MM.1S (cell line): Measurements from ENCODE around the gene RPL10.

Experiments used
- DNase-seq: peaks from one replicate; pipeline ENCODE4 v3.0.0-alpha.2; 2015
- H2AFZ ChIP-seq: fragments of 300-600 bp; sonication (generic); 2 replicates; pipeline ENCODE4 v1.6.0; 2016; ENCODE audit warnings: antibody characterized with exemption, low read length
- H3F3A ChIP-seq: fragments of 300-600 bp; sonication (generic); 2 replicates; pipeline ENCODE4 v1.6.1; 2016; ENCODE audit warnings: mild to moderate bottlenecking, antibody characterized with exemption, low read length, moderate library complexity, mixed read lengths; ENCODE audit not compliant: insufficient read depth
- H3K27ac ChIP-seq: fragments of 300-600 bp; sonication (generic); 2 replicates; pipeline ENCODE4 v1.5.1; 2016; ENCODE audit warnings: mild to moderate bottlenecking, low read length
- H3K27me3 ChIP-seq: fragments of 300-600 bp; sonication (generic); replicated peaks from 2 replicates; pipeline ENCODE4 v1.6.0; 2016; ENCODE audit warnings: low read length; ENCODE audit not compliant: insufficient read depth
- H3K36me3 ChIP-seq: fragments of 300-600 bp; sonication (generic); replicated peaks from 2 replicates; pipeline ENCODE4 v1.6.1; 2016; ENCODE audit warnings: mild to moderate bottlenecking, low read length, mixed read lengths; ENCODE audit not compliant: insufficient read depth
- H3K4me1 ChIP-seq: fragments of 300-600 bp; sonication (generic); 2 replicates; pipeline ENCODE4 v1.6.1; 2016; ENCODE audit warnings: low read length, mixed read lengths
- H3K4me2 ChIP-seq: fragments of 300-600 bp; sonication (generic); 2 replicates; pipeline ENCODE4 v1.6.0; 2016; ENCODE audit warnings: low read depth, low read length
- H3K4me3 ChIP-seq: fragments of 300-600 bp; sonication (generic); 2 replicates; pipeline ENCODE4 v1.5.1; 2016; ENCODE audit warnings: low read length, mixed read lengths
- H3K79me2 ChIP-seq: fragments of 300-600 bp; sonication (generic); 2 replicates; pipeline ENCODE4 v1.6.1; 2016; ENCODE audit warnings: mixed run types, low read length, mixed read lengths
- H3K9ac ChIP-seq: fragments of 300-600 bp; sonication (generic); 2 replicates; pipeline ENCODE4 v1.6.1; 2016; ENCODE audit warnings: low read length, mixed read lengths
- H3K9me2 ChIP-seq: fragments of 300-600 bp; sonication (generic); replicated peaks from 2 replicates; pipeline ENCODE4 v1.6.1; 2016; ENCODE audit warnings: mild to moderate bottlenecking, low read length, mixed read lengths; ENCODE audit not compliant: insufficient read depth
- H3K9me3 ChIP-seq: fragments of 300-600 bp; sonication (generic); replicated peaks from 2 replicates; pipeline ENCODE4 v1.6.1; 2016; ENCODE audit warnings: mild to moderate bottlenecking, low read length, mixed read lengths; ENCODE audit not compliant: insufficient read depth
- H4K20me1 ChIP-seq: fragments of 300-600 bp; sonication (generic); 2 replicates; pipeline ENCODE4 v1.6.1; 2016; ENCODE audit warnings: mild to moderate bottlenecking, low read length, moderate library complexity, mixed read lengths; ENCODE audit not compliant: insufficient read depth
- EZH2 ChIP-seq: fragments of 300-600 bp; sonication (generic); optimal IDR thresholded peaks from 2 replicates; pipeline ENCODE3; 2017; ENCODE audit warnings: low read depth, mild to moderate bottlenecking, antibody characterized with exemption, low read length, mixed read lengths
- EZH2phosphoT487 ChIP-seq: fragments of 300-600 bp; sonication (generic); IDR thresholded peaks from 2 replicates; pipeline ENCODE4 v1.6.1; 2018; ENCODE audit warnings: antibody characterized with exemption, low read length
- TF ChIP-seq, protein P1 (sequence below): fragments of 300-600 bp; sonication (generic); IDR thresholded peaks from 2 replicates; pipeline ENCODE4 v1.5.1; 2016; ENCODE audit warnings: antibody characterized with exemption, low read length, mixed read lengths

RPL10 gene

DNA sequence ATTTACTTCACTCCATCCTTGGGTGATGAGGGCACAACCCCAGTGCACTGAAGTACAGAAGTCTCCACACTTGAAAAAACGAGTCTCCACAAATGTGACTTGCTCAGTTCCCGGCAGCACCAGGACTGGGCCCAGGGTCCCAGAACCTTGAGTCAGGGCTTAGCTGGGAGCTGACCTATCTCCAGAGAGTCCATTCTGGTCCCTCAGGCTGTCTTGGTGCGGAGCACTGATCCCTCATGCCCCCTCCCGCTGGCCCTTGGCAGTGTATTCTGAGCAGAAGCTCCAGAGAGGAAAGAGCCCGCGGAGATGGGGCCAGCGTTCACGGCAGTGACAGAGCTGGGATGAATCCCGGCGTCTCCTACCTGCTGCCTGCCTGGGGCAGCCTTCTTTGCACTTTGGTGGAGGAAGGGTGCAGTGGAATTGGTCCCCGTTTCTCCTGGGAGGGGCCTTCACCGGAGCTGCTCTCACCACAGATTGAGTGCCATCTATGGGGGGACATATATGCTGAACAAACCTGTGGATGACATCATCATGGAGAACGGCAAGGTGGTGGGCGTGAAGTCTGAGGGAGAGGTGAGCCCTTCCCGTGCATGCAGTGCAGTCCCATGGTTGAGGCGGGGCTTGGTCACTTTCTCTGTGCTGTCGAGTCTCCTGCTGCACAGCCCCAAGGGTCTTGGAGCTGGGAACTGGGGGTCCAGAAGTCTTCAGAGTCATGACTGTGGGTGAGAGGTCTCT, 42.6 kb downstream of the RPL10 start:
- Histone ChIP-seq H3K9me2 (no peaks in the 10 kb centered on the region), H3K27me3 (no peaks in the 10 kb centered on the region), H3K4me3 (no peak overlapping the region), H3K9me3 (no peaks in the 10 kb centered on the region), H3K27ac (no peak overlapping the region), H2AFZ (no peak overlapping the region), H3K4me1 (0 out of 2 replicates have a peak, but pooled peaks cover 7% of the 10 kb centered on the region), H3K79me2 (peaks cover 47% of the 10 kb centered on the region), H3K9ac (no peak overlapping the region), H3F3A (peaks cover 8% of the 10 kb centered on the region), H3K36me3 (no peaks in the 10 kb centered on the region), H4K20me1 (no peaks in the 10 kb centered on the region), H3K4me2 (no peak overlapping the region)
- TF ChIP-seq, protein P1, sequence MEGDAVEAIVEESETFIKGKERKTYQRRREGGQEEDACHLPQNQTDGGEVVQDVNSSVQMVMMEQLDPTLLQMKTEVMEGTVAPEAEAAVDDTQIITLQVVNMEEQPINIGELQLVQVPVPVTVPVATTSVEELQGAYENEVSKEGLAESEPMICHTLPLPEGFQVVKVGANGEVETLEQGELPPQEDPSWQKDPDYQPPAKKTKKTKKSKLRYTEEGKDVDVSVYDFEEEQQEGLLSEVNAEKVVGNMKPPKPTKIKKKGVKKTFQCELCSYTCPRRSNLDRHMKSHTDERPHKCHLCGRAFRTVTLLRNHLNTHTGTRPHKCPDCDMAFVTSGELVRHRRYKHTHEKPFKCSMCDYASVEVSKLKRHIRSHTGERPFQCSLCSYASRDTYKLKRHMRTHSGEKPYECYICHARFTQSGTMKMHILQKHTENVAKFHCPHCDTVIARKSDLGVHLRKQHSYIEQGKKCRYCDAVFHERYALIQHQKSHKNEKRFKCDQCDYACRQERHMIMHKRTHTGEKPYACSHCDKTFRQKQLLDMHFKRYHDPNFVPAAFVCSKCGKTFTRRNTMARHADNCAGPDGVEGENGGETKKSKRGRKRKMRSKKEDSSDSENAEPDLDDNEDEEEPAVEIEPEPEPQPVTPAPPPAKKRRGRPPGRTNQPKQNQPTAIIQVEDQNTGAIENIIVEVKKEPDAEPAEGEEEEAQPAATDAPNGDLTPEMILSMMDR = no peak
- TF ChIP-seq EZH2 (no peak), EZH2phosphoT487 (no peak)
- no peak for DNase-seq

DNA sequence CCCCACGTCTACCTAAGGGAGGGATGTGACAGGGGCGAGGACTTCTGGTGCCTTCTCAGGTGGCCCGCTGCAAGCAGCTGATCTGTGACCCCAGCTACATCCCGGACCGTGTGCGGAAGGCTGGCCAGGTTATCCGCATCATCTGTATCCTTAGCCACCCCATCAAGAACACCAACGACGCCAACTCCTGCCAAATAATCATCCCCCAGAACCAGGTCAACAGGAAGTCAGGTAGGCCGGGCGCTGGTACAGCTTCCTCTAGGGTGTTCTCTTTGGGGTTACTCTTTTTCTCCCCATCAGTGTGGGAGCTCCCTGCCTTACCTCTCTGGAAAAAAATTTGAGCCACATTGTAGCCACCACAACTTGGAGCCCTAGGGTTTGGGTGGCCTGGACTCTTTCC, 43.4 kb downstream of the RPL10 start:
- Histone ChIP-seq H3K27ac (no peak overlapping the region), H3K9me2 (no peaks in the 10 kb centered on the region), H4K20me1 (no peaks in the 10 kb centered on the region), H2AFZ (no peak overlapping the region), H3K4me3 (no peak overlapping the region), H3K27me3 (no peaks in the 10 kb centered on the region), H3F3A (peaks cover 8% of the 10 kb centered on the region), H3K4me2 (no peak overlapping the region), H3K4me1 (0 out of 2 replicates have a peak, but pooled peaks cover 7% of the 10 kb centered on the region), H3K36me3 (no peaks in the 10 kb centered on the region), H3K79me2 (peaks cover 53% of the 10 kb centered on the region), H3K9ac (no peak overlapping the region), H3K9me3 (no peaks in the 10 kb centered on the region)
- TF ChIP-seq EZH2 (no peak), EZH2phosphoT487 (no peak)
- TF ChIP-seq, protein P1 = no peak
- DNase-seq = no peak

DNA sequence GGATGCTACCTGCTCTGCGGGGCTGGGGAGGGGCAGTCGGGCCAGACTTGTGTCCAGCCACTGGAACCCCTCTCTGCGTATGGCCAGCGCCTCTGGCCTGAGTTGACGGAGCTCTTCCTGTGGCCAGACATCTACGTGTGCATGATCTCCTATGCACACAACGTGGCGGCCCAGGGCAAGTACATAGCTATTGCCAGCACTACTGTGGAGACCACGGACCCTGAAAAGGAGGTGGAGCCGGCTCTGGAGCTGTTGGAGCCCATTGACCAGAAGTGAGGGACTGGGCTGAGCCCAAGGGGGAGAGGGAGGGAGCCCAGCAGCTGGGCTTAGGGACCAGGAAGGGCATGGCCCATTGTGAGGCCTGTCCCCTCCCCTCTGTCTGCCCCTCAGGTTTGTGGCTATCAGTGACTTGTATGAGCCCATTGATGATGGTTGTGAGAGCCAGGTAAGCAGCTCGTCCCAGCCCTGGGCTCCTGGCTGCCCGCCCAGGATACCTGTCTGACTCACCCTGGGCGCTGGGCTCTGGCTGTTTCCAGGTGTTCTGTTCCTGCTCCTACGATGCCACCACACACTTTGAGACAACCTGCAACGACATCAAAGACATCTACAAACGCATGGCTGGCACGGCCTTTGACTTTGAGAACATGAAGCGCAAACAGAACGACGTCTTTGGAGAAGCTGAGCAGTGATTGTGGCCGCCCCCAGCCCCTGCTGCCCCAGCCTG, 44.0 kb downstream of the RPL10 start:
- no peaks in the 10 kb centered on the region for H3K9me2 ChIP-seq
- H3K36me3 ChIP-seq = no peaks in the 10 kb centered on the region
- H3F3A ChIP-seq = peaks cover 8% of the 10 kb centered on the region
- H3K27me3 ChIP-seq = no peaks in the 10 kb centered on the region
- 0 out of 2 replicates have a peak, but pooled peaks cover 7% of the 10 kb centered on the region for H3K4me1 ChIP-seq
- no peaks in the 10 kb centered on the region for H4K20me1 ChIP-seq
- H3K27ac ChIP-seq = no peak overlapping the region
- peaks cover 51% of the 10 kb centered on the region for H3K79me2 ChIP-seq
- no peak overlapping the region for H2AFZ ChIP-seq
- no peak overlapping the region for H3K4me2 ChIP-seq
- H3K4me3 ChIP-seq = no peak overlapping the region
- H3K9ac ChIP-seq = no peak overlapping the region
- no peaks in the 10 kb centered on the region for H3K9me3 ChIP-seq
- TF ChIP-seq EZH2 (no peak), EZH2phosphoT487 (no peak)
- TF ChIP-seq, protein P1 = no peak
- DNase-seq = no peak
